RWPE1 (cell line): ENCODE results near the gene GLTPD2.

Experiments used
- CTCF ChIA-PET: fragments of 350-600 bp; sonication (Branson Sonifier 250); formaldehyde crosslinking; extraction: SDS; loops from one replicate; lab custom pipeline; 2021; lab: Yijun Ruan, JAX
- POLR2A ChIA-PET: fragments of 400-600 bp; formaldehyde crosslinking; extraction: SDS; loops from one replicate; lab custom pipeline; 2020; ENCODE audit warnings: antibody characterized with exemption; ENCODE audit not compliant: low non-redundant PET; lab: Yijun Ruan, JAX
- DNase-seq: peaks from one replicate; pipeline ENCODE4 v3.0.0; 2012; ENCODE audit warnings: low spot score
- H3K27ac ChIP-seq: fragments of 450-650 bp; 2 replicates; pipeline ENCODE4 v1.5.1; 2017
- CTCF ChIP-seq: fragments of 450-650 bp; conservative IDR thresholded peaks from 2 replicates; pipeline ENCODE4 v1.5.1; 2017; ENCODE audit warnings: low read depth, mild to moderate bottlenecking

Gene GLTPD2

GRCh38 chr17:4777969-4778760, 10.6 kb upstream of the GLTPD2 start:
- CTCF ChIA-PET = interaction anchor here (1.3 kb wide), 1 partner anchor 12 kb away, joined by 5 read pairs; no protein-coding TSS in a partner anchor
- TF ChIP-seq CTCF = no peak
- POLR2A ChIA-PET = no interaction called here
- no peak for DNase-seq
- no peak overlapping the region for H3K27ac ChIP-seq

- no peak for DNase-seq
- TF ChIP-seq CTCF = no peak
- H3K27ac ChIP-seq = no peak overlapping the region
- CTCF ChIA-PET = interaction anchor here (2.2 kb wide), 1 partner anchor 122 kb away, joined by 9 read pairs; the partner anchor contains the start of gene CHRNE
- POLR2A ChIA-PET = interaction anchor here (0.6 kb wide), 1 partner anchor 104 kb away, joined by 3 read pairs; no protein-coding TSS in a partner anchor
Measured at GRCh38 chr17:4780325-4780955, 8.3 kb upstream of the GLTPD2 start.

GRCh38 chr17:4782652-4783051, 6.1 kb upstream of the GLTPD2 start:
- no peak for DNase-seq
- H3K27ac ChIP-seq = no peak overlapping the region
- POLR2A ChIA-PET = no interaction called here
- CTCF ChIA-PET = interaction anchor here (0.5 to 0.8 kb wide), 2 partner anchors 25 to 279 kb away, joined by 5 read pairs; no protein-coding TSS in a partner anchor
- no peak for TF ChIP-seq CTCF

GRCh38 chr17:4785311-4786105, 3.3 kb upstream of the GLTPD2 start:
- TF ChIP-seq CTCF = no peak
- POLR2A ChIA-PET = no interaction called here
- H3K27ac ChIP-seq = no peak overlapping the region
- CTCF ChIA-PET = interaction anchor here (0.7 kb wide), 1 partner anchor 30 kb away, joined by 4 read pairs; no protein-coding TSS in a partner anchor
- DNase-seq = no peak

- no peak for DNase-seq
Measured at GRCh38 chr17:4786106-4786511, 2.7 kb upstream of the GLTPD2 start, which contains the start of gene VMO1. Gene VMO1 (minus strand): TSS chr17:4786364. CDS start chr17:4786352, 12 bp downstream.

More at GRCh38 chr17:4786106-4786511, 2.7 kb upstream of the GLTPD2 start, which contains the start of gene VMO1:
- ChIA-PET CTCF (interaction anchor here (0.7 to 1.0 kb wide), 3 partner anchors 54 to 117 kb away, joined by 3 to 5 read pairs (median 4); partner anchors contain the start of genes CHRNE and MED11), POLR2A (no interaction called here)
- peak within 1 kb of the TSS; percentile 28 for H3K27ac ChIP-seq
- TF ChIP-seq CTCF = no peak
